ENCODE measurements around the gene ASGR1. TPM values are rescaled to one million over a fixed set of nuclear protein-coding genes. Genes with fewer than 3 reads are reported as not detected.
A peak's percentile ranks its signal among the peaks of the same experiment; 100 is the strongest.

Gene ASGR1
- total RNA-seq, 1 donor from 2014 or later = 1.6 TPM

DNA sequence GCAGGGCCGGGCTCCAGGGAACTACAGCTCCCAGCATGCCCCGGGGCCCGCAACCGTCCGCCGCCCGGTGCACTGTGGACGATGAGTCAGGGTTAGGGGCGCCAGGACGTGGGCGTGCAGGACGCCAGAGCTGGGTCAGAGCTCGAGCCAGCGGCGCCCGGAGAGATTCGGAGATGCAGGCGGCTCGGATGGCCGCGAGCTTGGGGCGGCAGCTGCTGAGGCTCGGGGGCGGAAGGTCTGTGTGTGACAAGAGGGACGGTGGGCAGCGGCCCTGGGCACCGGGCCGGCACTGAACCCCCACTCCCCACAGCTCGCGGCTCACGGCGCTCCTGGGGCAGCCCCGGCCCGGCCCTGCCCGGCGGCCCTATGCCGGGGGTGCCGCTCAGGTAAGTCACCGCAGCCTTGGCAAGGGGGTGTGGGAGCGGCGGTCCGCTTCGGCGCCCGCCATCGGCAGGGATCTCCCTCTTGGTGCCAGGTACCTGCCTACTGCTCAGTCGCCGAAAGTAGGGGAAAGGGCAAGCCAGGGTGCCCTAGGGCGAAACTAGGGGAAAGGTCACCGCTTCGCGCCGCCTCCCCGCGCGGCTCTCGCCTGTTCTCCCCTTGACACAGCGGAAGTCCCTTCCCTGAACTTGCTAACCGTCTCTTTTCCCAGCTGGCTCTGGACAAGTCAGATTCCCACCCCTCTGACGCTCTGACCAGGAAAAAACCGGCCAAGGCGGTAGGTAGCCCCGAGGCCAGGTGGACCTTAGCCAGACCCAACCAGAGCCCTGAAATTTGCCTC is 40.8 kb upstream of the ASGR1 start, which contains the start of the genes ACADVL and DLG4:
ACADVL (plus strand) TSS at position 127 of the 781 bp plus-strand sequence; CDS start at position 174, 47 bp downstream.
DLG4 (minus strand) TSS at position 25 of the 781 bp plus-strand sequence.
- peak; percentile 74 for DNase-seq (ENCODE audit: low spot score)
- peaks cover 17% of the 10 kb centered on the region for H3K36me3 Mint-ChIP-seq (ENCODE audit: low read depth)
- no peaks in the 10 kb centered on the region for H3K9me3 Mint-ChIP-seq
- intact Hi-C loops (cut with micrococcal nuclease) = loop anchor here (1.0 to 10.0 kb wide), 5 partner anchors 14 to 1805 kb away; partner anchors contain the start of genes DVL2, ELP5 and NTN1
- H3K4me1 Mint-ChIP-seq (ENCODE audit: low read depth) = peaks cover 54% of the 10 kb centered on the region
- H3K27ac Mint-ChIP-seq = peak within 1 kb of the TSS; percentile 96
- H3K4me3 Mint-ChIP-seq = peak within 1 kb of the TSS; percentile 96
- H3K27me3 Mint-ChIP-seq (ENCODE audit: insufficient read depth) = peaks cover 2% of the 10 kb centered on the region

DNA sequence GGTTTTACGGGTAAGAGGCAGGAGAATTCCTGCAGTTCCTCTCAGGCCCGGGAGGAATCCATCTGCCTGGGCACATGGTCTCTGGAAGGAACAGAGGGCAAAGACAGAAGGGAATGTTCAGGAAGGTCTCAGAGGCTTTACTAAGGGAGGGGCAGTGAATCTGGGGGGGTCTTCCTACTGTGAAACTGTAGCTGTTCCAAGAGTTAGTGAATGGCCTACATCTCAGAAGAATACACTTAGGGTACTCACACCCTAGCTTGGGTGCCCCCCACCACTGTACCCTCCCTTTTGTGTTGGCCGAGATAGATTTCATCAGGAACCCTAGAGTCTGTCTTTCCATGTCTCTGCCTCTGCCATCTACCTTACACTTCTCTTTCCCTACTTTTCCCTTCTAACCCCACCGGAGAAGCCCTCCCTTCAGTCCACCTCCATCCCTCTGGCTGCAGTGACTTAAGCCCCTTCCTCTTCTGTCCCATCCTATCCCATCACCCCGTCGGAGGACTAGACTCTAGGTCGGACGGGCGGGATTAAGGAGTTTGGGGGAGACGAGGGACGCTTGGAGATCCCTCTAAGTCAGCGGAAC is 40.1 kb upstream of the ASGR1 start:
- H3K4me3 Mint-ChIP-seq = peak overlapping the region; percentile 96
- intact Hi-C loops (cut with micrococcal nuclease) = loop anchor here (1.0 to 10.0 kb wide), 5 partner anchors 15 to 1805 kb away; partner anchors contain the start of genes DVL2, ELP5 and NTN1
- no peaks in the 10 kb centered on the region for H3K9me3 Mint-ChIP-seq
- peaks cover 17% of the 10 kb centered on the region for H3K36me3 Mint-ChIP-seq (ENCODE audit: low read depth)
- no peak for DNase-seq (ENCODE audit: low spot score)
- H3K27ac Mint-ChIP-seq = peak overlapping the region; percentile 96
- peaks cover 61% of the 10 kb centered on the region for H3K4me1 Mint-ChIP-seq (ENCODE audit: low read depth)
- H3K27me3 Mint-ChIP-seq (ENCODE audit: insufficient read depth) = peaks cover 3% of the 10 kb centered on the region

DNA sequence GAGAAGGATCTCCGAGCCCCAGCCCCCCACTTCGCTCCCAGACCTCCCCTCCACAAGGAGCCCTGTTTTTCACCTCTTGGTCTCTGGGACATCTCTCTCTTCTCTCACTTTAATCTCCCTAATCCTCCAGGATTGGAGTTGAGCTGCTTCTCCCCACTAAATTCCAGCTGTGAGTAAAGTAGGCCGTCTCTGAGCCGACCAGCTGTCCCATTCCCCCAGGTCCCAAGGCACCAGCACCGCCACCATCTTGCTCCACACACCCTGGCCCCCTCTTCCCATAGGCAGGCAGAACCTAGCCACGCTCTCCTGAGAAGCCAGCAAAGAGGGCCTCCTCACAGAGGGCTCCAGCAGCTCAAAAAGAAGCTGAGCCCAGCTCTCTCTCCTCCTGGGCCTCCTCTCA is 39.6 kb upstream of the ASGR1 start:
- no peaks in the 10 kb centered on the region for H3K9me3 Mint-ChIP-seq
- peaks cover 3% of the 10 kb centered on the region for H3K27me3 Mint-ChIP-seq (ENCODE audit: insufficient read depth)
- no peak for DNase-seq (ENCODE audit: low spot score)
- H3K36me3 Mint-ChIP-seq (ENCODE audit: low read depth) = peaks cover 13% of the 10 kb centered on the region
- peaks cover 66% of the 10 kb centered on the region for H3K4me1 Mint-ChIP-seq (ENCODE audit: low read depth)
- intact Hi-C loops (cut with micrococcal nuclease) = loop anchor here (1.0 to 10.0 kb wide), 5 partner anchors 14 to 1806 kb away; partner anchors contain the start of genes DVL2, ELP5 and NTN1
- peak overlapping the region; percentile 96 for H3K4me3 Mint-ChIP-seq
- H3K27ac Mint-ChIP-seq = peak overlapping the region; percentile 31

GRCh38 chr17:7218166-7218565 is 39.0 kb upstream of the ASGR1 start:
- H3K36me3 Mint-ChIP-seq (ENCODE audit: low read depth) = peaks cover 8% of the 10 kb centered on the region
- peak overlapping the region; percentile 76 for H3K4me3 Mint-ChIP-seq
- DNase-seq (ENCODE audit: low spot score) = no peak
- peaks cover 3% of the 10 kb centered on the region for H3K27me3 Mint-ChIP-seq (ENCODE audit: insufficient read depth)
- no peaks in the 10 kb centered on the region for H3K9me3 Mint-ChIP-seq
- intact Hi-C loops (cut with micrococcal nuclease) = loop anchor here (2.0 to 10.0 kb wide), 2 partner anchors 13 to 1807 kb away; partner anchors contain the start of gene NTN1
- H3K4me1 Mint-ChIP-seq (ENCODE audit: low read depth) = peaks cover 72% of the 10 kb centered on the region
- peak overlapping the region; percentile 75 for H3K27ac Mint-ChIP-seq

- H3K27me3 Mint-ChIP-seq (ENCODE audit: insufficient read depth) = peaks cover 4% of the 10 kb centered on the region
- H3K9me3 Mint-ChIP-seq = no peaks in the 10 kb centered on the region
- DNase-seq (ENCODE audit: low spot score) = no peak
- intact Hi-C loops (cut with micrococcal nuclease) = loop anchor here (10.0 kb wide), 1 partner anchor 1807 kb away; the partner anchor contains the start of gene NTN1
- H3K4me1 Mint-ChIP-seq (ENCODE audit: low read depth) = peaks cover 73% of the 10 kb centered on the region
- peaks cover 8% of the 10 kb centered on the region for H3K36me3 Mint-ChIP-seq (ENCODE audit: low read depth)
- H3K4me3 Mint-ChIP-seq = peak overlapping the region; percentile 82
- H3K27ac Mint-ChIP-seq = peak overlapping the region; percentile 75
Observed at GRCh38 chr17:7217113-7217987, 38.2 kb upstream of the ASGR1 start.

DNA sequence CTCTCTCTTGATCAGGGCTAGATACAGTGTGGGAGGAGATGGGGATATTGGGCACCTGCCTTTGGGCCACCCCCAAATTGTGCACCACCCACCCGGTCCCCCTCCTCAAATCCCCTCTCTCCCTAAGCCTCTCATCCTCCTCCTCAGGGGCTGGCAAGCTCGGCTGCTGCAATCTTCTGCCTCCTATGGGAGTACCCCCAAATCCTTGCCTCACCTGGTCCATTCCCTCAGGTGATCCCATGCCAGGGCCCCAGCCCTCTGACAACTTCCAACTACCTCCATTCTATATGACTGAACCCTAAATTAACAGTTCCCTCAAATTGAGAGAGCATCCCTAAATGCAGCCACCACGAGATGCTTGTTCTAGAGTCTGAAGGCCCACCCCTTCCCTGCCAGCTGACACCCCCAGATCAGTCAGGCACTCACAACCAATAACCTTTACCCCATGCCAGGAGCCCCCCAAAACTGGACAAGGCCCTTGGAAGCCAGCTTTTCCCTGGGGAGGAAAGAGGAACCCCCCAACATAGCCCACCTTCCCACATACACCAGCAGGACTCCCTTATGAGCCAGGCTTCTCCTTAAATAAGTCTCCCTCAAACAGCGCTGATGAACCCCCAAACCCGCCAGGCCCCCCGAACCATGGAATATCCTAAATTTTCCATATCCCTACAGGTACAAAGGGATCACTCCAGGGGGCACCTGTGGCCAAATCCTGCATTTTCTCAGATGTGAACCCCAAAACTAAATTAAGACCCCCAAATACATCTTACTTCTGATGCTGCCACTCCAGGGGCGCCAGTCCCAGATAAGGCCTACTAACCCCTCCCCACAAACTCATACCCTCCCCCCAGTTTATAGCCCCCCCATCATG is 37.3 kb upstream of the ASGR1 start:
- H3K4me1 Mint-ChIP-seq (ENCODE audit: low read depth) = peaks cover 65% of the 10 kb centered on the region
- H3K36me3 Mint-ChIP-seq (ENCODE audit: low read depth) = peaks cover 6% of the 10 kb centered on the region
- DNase-seq (ENCODE audit: low spot score) = no peak
- H3K4me3 Mint-ChIP-seq = peak overlapping the region; percentile 82
- peaks cover 9% of the 10 kb centered on the region for H3K27me3 Mint-ChIP-seq (ENCODE audit: insufficient read depth)
- H3K27ac Mint-ChIP-seq = peak overlapping the region; percentile 81
- H3K9me3 Mint-ChIP-seq = no peaks in the 10 kb centered on the region
- intact Hi-C loops (cut with micrococcal nuclease) = loop anchor here (10.0 kb wide), 1 partner anchor 1808 kb away; the partner anchor contains the start of gene NTN1

GRCh38 chr17:7215652-7216180 is 36.5 kb upstream of the ASGR1 start:
- no peak for DNase-seq (ENCODE audit: low spot score)
- peaks cover 58% of the 10 kb centered on the region for H3K4me1 Mint-ChIP-seq (ENCODE audit: low read depth)
- H3K27ac Mint-ChIP-seq = peak overlapping the region; percentile 81
- no peaks in the 10 kb centered on the region for H3K9me3 Mint-ChIP-seq
- intact Hi-C loops (cut with micrococcal nuclease) = loop anchor here (1.0 to 10.0 kb wide), 7 partner anchors 19 to 1809 kb away; partner anchors contain the start of genes DVL2, ELP5, NTN1 and POLR2A
- H3K4me3 Mint-ChIP-seq = peak overlapping the region; percentile 91
- peaks cover 2% of the 10 kb centered on the region for H3K36me3 Mint-ChIP-seq (ENCODE audit: low read depth)
- H3K27me3 Mint-ChIP-seq (ENCODE audit: insufficient read depth) = peaks cover 9% of the 10 kb centered on the region

DNA sequence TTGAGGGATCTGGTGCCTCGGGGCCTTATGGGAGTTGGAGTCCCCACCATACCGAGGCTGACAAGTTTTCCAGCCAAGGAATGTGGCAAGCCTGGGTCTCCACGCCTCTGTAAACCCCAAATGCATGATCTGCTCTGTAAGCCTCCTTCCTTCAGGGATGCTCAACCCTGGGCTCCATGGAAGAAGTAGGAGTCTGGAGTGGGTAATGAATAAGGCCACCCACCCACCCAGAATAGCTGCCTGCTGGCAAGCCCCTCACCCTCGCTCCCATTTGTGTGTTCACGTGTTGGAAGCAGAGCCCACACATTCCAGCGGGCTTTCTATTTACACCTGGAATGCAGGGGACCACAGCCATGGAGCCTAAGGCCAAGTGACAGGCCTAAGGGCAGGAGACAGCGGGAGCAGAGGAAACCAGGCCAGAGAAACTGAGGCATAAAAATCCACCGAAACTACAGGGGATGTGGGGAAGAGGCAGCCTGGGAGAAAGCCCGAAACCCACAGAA is 36.0 kb upstream of the ASGR1 start:
- H3K4me3 Mint-ChIP-seq = peak overlapping the region; percentile 91
- intact Hi-C loops (cut with micrococcal nuclease) = loop anchor here (1.0 to 10.0 kb wide), 7 partner anchors 19 to 1810 kb away; partner anchors contain the start of genes DVL2, ELP5, NTN1 and POLR2A
- H3K27ac Mint-ChIP-seq = peak overlapping the region; percentile 98
- no peaks in the 10 kb centered on the region for H3K9me3 Mint-ChIP-seq
- H3K27me3 Mint-ChIP-seq (ENCODE audit: insufficient read depth) = peaks cover 10% of the 10 kb centered on the region
- H3K4me1 Mint-ChIP-seq (ENCODE audit: low read depth) = peaks cover 55% of the 10 kb centered on the region
- peaks cover 2% of the 10 kb centered on the region for H3K36me3 Mint-ChIP-seq (ENCODE audit: low read depth)
- no peak for DNase-seq (ENCODE audit: low spot score)

- DNase-seq (ENCODE audit: low spot score) = peak; percentile 99
- Mint-ChIP-seq H3K27me3 (ENCODE audit: insufficient read depth) (peaks cover 14% of the 10 kb centered on the region), H3K4me3 (peak overlapping the region; percentile 91), H3K27ac (peak overlapping the region; percentile 98), H3K4me1 (ENCODE audit: low read depth) (peaks cover 55% of the 10 kb centered on the region), H3K36me3 (ENCODE audit: low read depth) (peaks cover under 1% of the 10 kb centered on the region), H3K9me3 (no peaks in the 10 kb centered on the region)
- intact Hi-C loops (cut with micrococcal nuclease) = loop anchor here (1.0 to 10.0 kb wide), 11 partner anchors 9 to 1810 kb away; partner anchors contain the start of genes DVL2, EIF5A, ELP5 and NTN1
Observed at GRCh38 chr17:7214300-7215135, 35.3 kb upstream of the ASGR1 start.

GRCh38 chr17:7213895-7214299 is 34.7 kb upstream of the ASGR1 start:
- Mint-ChIP-seq H3K36me3 (ENCODE audit: low read depth) (no peaks in the 10 kb centered on the region), H3K4me1 (ENCODE audit: low read depth) (peaks cover 48% of the 10 kb centered on the region), H3K27me3 (ENCODE audit: insufficient read depth) (peaks cover 14% of the 10 kb centered on the region), H3K9me3 (no peaks in the 10 kb centered on the region), H3K4me3 (peak overlapping the region; percentile 91), H3K27ac (peak overlapping the region; percentile 98)
- intact Hi-C loops (cut with micrococcal nuclease) = loop anchor here (1.0 to 10.0 kb wide), 9 partner anchors 9 to 1811 kb away; partner anchors contain the start of genes EIF5A, NTN1, PHF23 and POLR2A
- peak; percentile 64 for DNase-seq (ENCODE audit: low spot score)
